WTC11 (cell line): ENCODE data around the gene MPP2.

Experiments used
- CBFB ChIP-seq: sonication (generic); formaldehyde crosslinking; IDR thresholded peaks from 2 replicates; pipeline ENCODE4 v1.8.1; 2022; ENCODE audit warnings: mild to moderate bottlenecking, low read depth, missing genetic modification reagents
- GABPB1 ChIP-seq: sonication (generic); formaldehyde crosslinking; IDR thresholded peaks from 2 replicates; pipeline ENCODE4 v1.8.1; 2023; ENCODE audit warnings: mild to moderate bottlenecking, missing genetic modification reagents
- IRF2 ChIP-seq: sonication (generic); formaldehyde crosslinking; IDR thresholded peaks from 2 replicates; pipeline ENCODE4 v1.8.0; 2022; ENCODE audit warnings: low read depth, missing genetic modification reagents, borderline replicate concordance
- KAT7 ChIP-seq: sonication (generic); formaldehyde crosslinking; IDR thresholded peaks from 2 replicates; pipeline ENCODE4 v1.8.1; 2023; ENCODE audit warnings: missing genetic modification reagents, mild to moderate bottlenecking, borderline replicate concordance
- ZNF671 ChIP-seq: fragments of 250-450 bp; sonication (Bioruptor Pico); IDR thresholded peaks from 2 replicates; pipeline ENCODE4 v1.8.0; 2021; ENCODE audit warnings: mild to moderate bottlenecking
- TF ChIP-seq, protein P1 (sequence below): fragments of 200-600 bp; IDR thresholded peaks from 2 replicates; pipeline ENCODE4 v1.8.0; 2022; ENCODE audit warnings: antibody characterized with exemption
- TF ChIP-seq, protein P2 (sequence below): sonication (generic); formaldehyde crosslinking; IDR thresholded peaks from 2 replicates; pipeline ENCODE4 v1.8.1; 2023; ENCODE audit warnings: mild to moderate bottlenecking, missing genetic modification reagents, moderate library complexity

DNA sequence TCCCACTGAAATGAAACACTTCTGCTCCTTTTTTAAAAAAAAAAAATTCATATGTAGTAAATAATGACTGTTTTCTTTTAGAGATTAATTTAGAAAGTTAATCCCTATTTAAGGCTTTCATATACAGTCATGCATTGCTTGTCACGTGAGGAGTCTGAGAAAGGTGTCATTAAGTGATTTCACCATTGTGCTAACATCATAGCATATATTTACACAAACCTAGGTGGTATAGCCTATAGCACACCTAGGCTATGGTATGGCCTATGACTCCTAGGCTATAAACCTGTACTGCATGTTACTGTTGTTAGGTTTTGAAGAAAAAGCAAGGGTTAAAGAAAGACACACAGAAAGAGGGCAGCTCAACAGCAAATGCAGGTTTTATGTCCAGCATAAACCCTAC, 21.3 kb upstream of the MPP2 start:
- TF ChIP-seq, protein P1, sequence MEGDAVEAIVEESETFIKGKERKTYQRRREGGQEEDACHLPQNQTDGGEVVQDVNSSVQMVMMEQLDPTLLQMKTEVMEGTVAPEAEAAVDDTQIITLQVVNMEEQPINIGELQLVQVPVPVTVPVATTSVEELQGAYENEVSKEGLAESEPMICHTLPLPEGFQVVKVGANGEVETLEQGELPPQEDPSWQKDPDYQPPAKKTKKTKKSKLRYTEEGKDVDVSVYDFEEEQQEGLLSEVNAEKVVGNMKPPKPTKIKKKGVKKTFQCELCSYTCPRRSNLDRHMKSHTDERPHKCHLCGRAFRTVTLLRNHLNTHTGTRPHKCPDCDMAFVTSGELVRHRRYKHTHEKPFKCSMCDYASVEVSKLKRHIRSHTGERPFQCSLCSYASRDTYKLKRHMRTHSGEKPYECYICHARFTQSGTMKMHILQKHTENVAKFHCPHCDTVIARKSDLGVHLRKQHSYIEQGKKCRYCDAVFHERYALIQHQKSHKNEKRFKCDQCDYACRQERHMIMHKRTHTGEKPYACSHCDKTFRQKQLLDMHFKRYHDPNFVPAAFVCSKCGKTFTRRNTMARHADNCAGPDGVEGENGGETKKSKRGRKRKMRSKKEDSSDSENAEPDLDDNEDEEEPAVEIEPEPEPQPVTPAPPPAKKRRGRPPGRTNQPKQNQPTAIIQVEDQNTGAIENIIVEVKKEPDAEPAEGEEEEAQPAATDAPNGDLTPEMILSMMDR: no peak
- TF ChIP-seq KAT7 (CRISPR knock-in tag) (no peak), ZNF671 (no peak), CBFB (no peak), IRF2 (CRISPR knock-in tag) (no peak), GABPB1 (CRISPR knock-in tag) (no peak)
- TF ChIP-seq, protein P2, sequence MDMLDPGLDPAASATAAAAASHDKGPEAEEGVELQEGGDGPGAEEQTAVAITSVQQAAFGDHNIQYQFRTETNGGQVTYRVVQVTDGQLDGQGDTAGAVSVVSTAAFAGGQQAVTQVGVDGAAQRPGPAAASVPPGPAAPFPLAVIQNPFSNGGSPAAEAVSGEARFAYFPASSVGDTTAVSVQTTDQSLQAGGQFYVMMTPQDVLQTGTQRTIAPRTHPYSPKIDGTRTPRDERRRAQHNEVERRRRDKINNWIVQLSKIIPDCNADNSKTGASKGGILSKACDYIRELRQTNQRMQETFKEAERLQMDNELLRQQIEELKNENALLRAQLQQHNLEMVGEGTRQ (CRISPR knock-in tag): no peak
